ENCODE measurements around the gene MSH2.

The MSH2 gene

DNA sequence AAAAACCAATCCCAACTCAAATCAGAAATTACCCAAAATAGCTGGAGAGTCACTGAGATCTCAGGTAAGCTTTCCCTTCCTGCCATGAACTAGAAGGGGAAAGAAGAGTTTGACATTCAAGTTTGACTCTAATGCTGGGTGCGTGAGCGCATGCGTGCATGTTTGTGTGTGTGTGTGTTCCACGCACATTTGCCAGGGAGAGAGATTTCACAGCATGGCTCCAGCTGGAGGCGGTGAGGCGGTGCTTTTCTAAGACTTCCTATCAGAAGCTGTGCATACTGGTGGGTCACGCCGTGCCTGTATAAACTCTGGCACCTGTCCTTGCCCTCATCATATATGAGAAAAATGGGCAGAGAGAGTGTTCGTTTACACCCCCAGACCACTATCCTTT is 116.2 kb downstream of the MSH2 start:
- Histone ChIP-seq H3K4me2 (ENCODE audit: insufficient read depth, low read length) (no peak overlapping the region), H3K27ac (ENCODE audit: low read length) (no peak overlapping the region), H3K9me3 (ENCODE audit: insufficient read depth, low read length, severe bottlenecking) (no peaks in the 10 kb centered on the region)

GRCh38 chr2:47519604-47520301 is 116.8 kb downstream of the MSH2 start:
- H3K79me2 ChIP-seq (ENCODE audit: insufficient read depth, low read length): no peaks in the 10 kb centered on the region
- no peaks in the 10 kb centered on the region for H4K20me1 ChIP-seq (ENCODE audit: insufficient read depth, low read length)
- H3K4me2 ChIP-seq (ENCODE audit: insufficient read depth, low read length): no peak overlapping the region
- ATAC-seq (ENCODE audit: insufficient read depth, low read depth): no peak
- TF ChIP-seq EZH2 (IDR thresholded peaks at IDR 0.05; ENCODE audit: borderline replicate concordance, low read depth, low read length, severe bottlenecking) (no peak), CTCF (IDR thresholded peaks at IDR 0.05; ENCODE audit: borderline replicate concordance, extremely low read depth, low read length, poor library complexity, severe bottlenecking) (no peak)
- no peak overlapping the region for H3K4me3 ChIP-seq (ENCODE audit: low read depth in 1 of 2, low read length in 2 of 2)
- no peaks in the 10 kb centered on the region for H3K36me3 ChIP-seq (ENCODE audit: insufficient read depth, low read length)
- peaks cover 20% of the 10 kb centered on the region for H3K4me1 ChIP-seq (ENCODE audit: insufficient read depth, low read length)
- no peak for DNase-seq
- H3K9me3 ChIP-seq (ENCODE audit: insufficient read depth, low read length, severe bottlenecking): no peaks in the 10 kb centered on the region
- no peak overlapping the region for H3K27ac ChIP-seq (ENCODE audit: low read length)
- no peaks in the 10 kb centered on the region for H3K27me3 ChIP-seq (ENCODE audit: insufficient read depth, low read length, poor library complexity)
- H2AFZ ChIP-seq (ENCODE audit: low read depth, low read length): no peak overlapping the region
- no peak overlapping the region for H3K9ac ChIP-seq (ENCODE audit: low read depth, low read length)

More for the DNA sequence above, 116.2 kb downstream of the MSH2 start:
- peaks cover 20% of the 10 kb centered on the region for H3K4me1 ChIP-seq (ENCODE audit: insufficient read depth, low read length)
- H3K27me3 ChIP-seq (ENCODE audit: insufficient read depth, low read length, poor library complexity): no peaks in the 10 kb centered on the region
- DNase-seq (no peak), ATAC-seq (ENCODE audit: insufficient read depth, low read depth) (no peak)
- H3K4me3 ChIP-seq (ENCODE audit: low read depth in 1 of 2, low read length in 2 of 2): no peak overlapping the region
- H3K79me2 ChIP-seq (ENCODE audit: insufficient read depth, low read length): no peaks in the 10 kb centered on the region
- no peak overlapping the region for H3K9ac ChIP-seq (ENCODE audit: low read depth, low read length)
- no peaks in the 10 kb centered on the region for H3K36me3 ChIP-seq (ENCODE audit: insufficient read depth, low read length)
- TF ChIP-seq CTCF (IDR thresholded peaks at IDR 0.05; ENCODE audit: borderline replicate concordance, extremely low read depth, low read length, poor library complexity, severe bottlenecking) (no peak), EZH2 (IDR thresholded peaks at IDR 0.05; ENCODE audit: borderline replicate concordance, low read depth, low read length, severe bottlenecking) (no peak)
- no peaks in the 10 kb centered on the region for H4K20me1 ChIP-seq (ENCODE audit: insufficient read depth, low read length)
- no peak overlapping the region for H2AFZ ChIP-seq (ENCODE audit: low read depth, low read length)

- H3K4me3 ChIP-seq (ENCODE audit: low read depth in 1 of 2, low read length in 2 of 2): no peak overlapping the region
- no peak for TF ChIP-seq EZH2 (IDR thresholded peaks at IDR 0.05; ENCODE audit: borderline replicate concordance, low read depth, low read length, severe bottlenecking)
- TF ChIP-seq CTCF (IDR thresholded peaks at IDR 0.05; ENCODE audit: borderline replicate concordance, extremely low read depth, low read length, poor library complexity, severe bottlenecking): no peak
- no peak overlapping the region for H2AFZ ChIP-seq (ENCODE audit: low read depth, low read length)
- H3K27me3 ChIP-seq (ENCODE audit: insufficient read depth, low read length, poor library complexity): no peaks in the 10 kb centered on the region
- no peaks in the 10 kb centered on the region for H3K79me2 ChIP-seq (ENCODE audit: insufficient read depth, low read length)
- no peak overlapping the region for H3K4me2 ChIP-seq (ENCODE audit: insufficient read depth, low read length)
- DNase-seq (no peak), ATAC-seq (ENCODE audit: insufficient read depth, low read depth) (no peak)
- H4K20me1 ChIP-seq (ENCODE audit: insufficient read depth, low read length): no peaks in the 10 kb centered on the region
- no peaks in the 10 kb centered on the region for H3K36me3 ChIP-seq (ENCODE audit: insufficient read depth, low read length)
- H3K4me1 ChIP-seq (ENCODE audit: insufficient read depth, low read length): peaks cover 20% of the 10 kb centered on the region
- no peaks in the 10 kb centered on the region for H3K9me3 ChIP-seq (ENCODE audit: insufficient read depth, low read length, severe bottlenecking)
- H3K9ac ChIP-seq (ENCODE audit: low read depth, low read length): no peak overlapping the region
- no peak overlapping the region for H3K27ac ChIP-seq (ENCODE audit: low read length)
Measured at GRCh38 chr2:47520302-47520630, 117.3 kb downstream of the MSH2 start.

Measured in DND-41 (cell line).